GM12878 (cell line): ENCODE data around the gene VRK3. TPM values are rescaled to one million over a fixed set of nuclear protein-coding genes. Genes with fewer than 3 reads are reported as not detected.

Source experiments
- ATAC-seq: fragments of 200-7000 bp; cut with Tn5 transposase; 3 replicates; pipeline ENCODE4 v1.9.1; 2020; ENCODE audit warnings: mild to moderate bottlenecking, moderate library complexity
- BruUV-seq: library from RNA; stranded (reverse); fragments of 400-500 nt; replicated peaks from 2 replicates; lab custom pipeline; 2021; lab: Mats Ljungman, UMichigan
- CTCF ChIA-PET: fragments of 300-600 bp; sonication (Branson Sonifier 250); formaldehyde crosslinking; extraction: SDS; loops from one replicate; lab custom pipeline; 2021; ENCODE audit warnings: inconsistent platforms; lab: Yijun Ruan, JAX
- POLR2A ChIA-PET: fragments of 350-600 bp; formaldehyde crosslinking; extraction: SDS; loops from one replicate; lab custom pipeline; 2021; ENCODE audit warnings: inconsistent platforms; lab: Charles Lee
- RAD21 ChIA-PET: fragments of 300-600 bp; sonication (Branson Sonifier 250); formaldehyde crosslinking; loops from one replicate; lab custom pipeline; 2023; ENCODE audit warnings: antibody characterized with exemption; ENCODE audit not compliant: unreplicated experiment; lab: Charles Lee
- SMC1A ChIA-PET: fragments of 300-600 bp; sonication (Branson Sonifier 250); formaldehyde crosslinking; loops from one replicate; lab custom pipeline; 2023; ENCODE audit not compliant: unreplicated experiment, uncharacterized antibody; lab: Charles Lee
- DNase-seq: peaks from one replicate; pipeline ENCODE4 v3.0.0-alpha.2; 2011; ENCODE audit warnings: low read depth, low spot score
- FAIRE-seq: peaks from 3 replicates; lab custom pipeline; 2011; peaks lifted over from hg19 to GRCh38; lab: Jason Lieb, UNC
- H2AFZ ChIP-seq: 2 replicates; pipeline ENCODE4 v1.6.0; 2011; ENCODE audit warnings: low read depth, low read length, control low read depth; ENCODE audit not compliant: control insufficient read depth
- H3K27ac ChIP-seq: 2 replicates; pipeline ENCODE4 v1.5.1; 2011; ENCODE audit warnings: control low read depth; ENCODE audit not compliant: control insufficient read depth, insufficient read depth
- H3K27me3 ChIP-seq, 2 experiments: replicated peaks in 1 of 2; 2 replicates each; pipeline versions ENCODE4 v1.6.0 to v1.6.1; 2011; ENCODE audit warnings: low read length in 1 of 2; ENCODE audit not compliant: control insufficient read depth in 2 of 2, insufficient read depth in 2 of 2
- H3K36me3 ChIP-seq, 2 experiments: 2 replicates each; pipeline ENCODE4 v1.5.1; 2011; ENCODE audit warnings: low read length in 1 of 2; ENCODE audit not compliant: control insufficient read depth in 2 of 2, insufficient read depth in 2 of 2
- H3K4me1 ChIP-seq: 2 replicates; pipeline ENCODE4 v1.6.1; 2011; ENCODE audit warnings: mild to moderate bottlenecking, low read length, moderate library complexity, mixed read lengths; ENCODE audit not compliant: control insufficient read depth, insufficient read depth
- H3K4me2 ChIP-seq: 2 replicates; pipeline ENCODE4 v1.6.0; 2011; ENCODE audit warnings: control low read depth; ENCODE audit not compliant: control insufficient read depth, insufficient read depth
- H3K4me3 ChIP-seq: fragments of 200-600 bp; sonication (generic); 2 replicates; pipeline ENCODE4 v1.5.1; 2016
- H3K79me2 ChIP-seq: 2 replicates; pipeline ENCODE4 v1.6.0; 2011; ENCODE audit warnings: low read length; ENCODE audit not compliant: control insufficient read depth, insufficient read depth
- H3K9ac ChIP-seq: 2 replicates; pipeline ENCODE4 v1.8.0; 2011; ENCODE audit warnings: low read length, control low read depth, mixed read lengths; ENCODE audit not compliant: control insufficient read depth, insufficient read depth
- H3K9me3 ChIP-seq: replicated peaks from 3 replicates; pipeline ENCODE4 v1.5.1; 2011; ENCODE audit warnings: mild to moderate bottlenecking, low read length; ENCODE audit not compliant: control insufficient read depth, insufficient read depth
- H4K20me1 ChIP-seq: 2 replicates; pipeline ENCODE4 v1.6.0; 2011; ENCODE audit not compliant: control insufficient read depth, insufficient read depth
- CEBPZ ChIP-seq: fragments of 150-350 bp; IDR thresholded peaks from 2 replicates; pipeline ENCODE4 v1.6.1; 2016; ENCODE audit warnings: low read depth, low read length
- CREM ChIP-seq: IDR thresholded peaks from 2 replicates; pipeline ENCODE4 v1.6.1; 2014; ENCODE audit warnings: antibody characterized with exemption, low read depth
- IRF4 ChIP-seq: IDR thresholded peaks from 2 replicates; pipeline ENCODE4 v1.6.1; 2011; ENCODE audit warnings: low read depth, low read length
- MEF2A ChIP-seq: IDR thresholded peaks from 2 replicates; pipeline ENCODE4 v1.6.1; 2011; ENCODE audit warnings: low read depth, mild to moderate bottlenecking, low read length, moderate library complexity; ENCODE audit not compliant: insufficient read depth
- MTA3 ChIP-seq: IDR thresholded peaks from 2 replicates; pipeline ENCODE4 v1.6.1; 2012; ENCODE audit warnings: low read length, inconsistent platforms, borderline replicate concordance
- RFX5 ChIP-seq: IDR thresholded peaks from 2 replicates; pipeline ENCODE4 v1.6.1; 2011; ENCODE audit warnings: low read depth, low read length, improper control_type of control experiment
- SKIL ChIP-seq: fragments of 450-650 bp; IDR thresholded peaks from 2 replicates; pipeline ENCODE4 v1.6.1; 2017; ENCODE audit warnings: mild to moderate bottlenecking, low read depth, inconsistent platforms; ENCODE audit not compliant: poor library complexity, severe bottlenecking
- SP1 ChIP-seq: IDR thresholded peaks from one replicate; pipeline ENCODE4 v1.6.1; 2011; ENCODE audit warnings: low read depth, low read length
- SREBF1 ChIP-seq: IDR thresholded peaks from 2 replicates; pipeline ENCODE4 v1.6.1; 2012; ENCODE audit warnings: mild to moderate bottlenecking, low read length
- ZBTB4 ChIP-seq: fragments of 450-650 bp; formaldehyde crosslinking; IDR thresholded peaks from 2 replicates; pipeline ENCODE4 v1.4.0; 2022; ENCODE audit warnings: mild to moderate bottlenecking, moderate library complexity
- ZBTB40 ChIP-seq: fragments of 450-650 bp; IDR thresholded peaks from 2 replicates; pipeline ENCODE4 v1.6.1; 2016; ENCODE audit warnings: mild to moderate bottlenecking, moderate library complexity, borderline replicate concordance
- WGBS: methylation state at CpG from one replicate; pipeline ENCODE4 v1.1.6; 2016; ENCODE audit warnings: low lambda C conversion rate; ENCODE audit not compliant: insufficient replicate concordance, insufficient coverage; ENCODE audit errors: missing lambda C conversion rate; 5-methylcytosine and 5-hydroxymethylcytosine counted together
- in situ Hi-C: fragments of 300-500 bp; cut with MboI; formaldehyde crosslinking; loops from 9 replicates; pipeline ENCODE4 v1.14.3; 2018; ENCODE audit warnings: mixed read lengths
- intact Hi-C: fragments of 100-400 bp; cut with micrococcal nuclease; formaldehyde crosslinking; loops from one replicate; pipeline ENCODE4 v1.14.2; 2022; ENCODE audit not compliant: unreplicated experiment
- polyA plus RNA-seq, 11 experiments: library from polyadenylated mRNA; depleted of rRNA in 4 of 11; unstranded in 6 of 11; stranded (reverse) in 5 of 11; fragments of >200 nt; fragmentation: Nextera tagmentation in 4 of 11; fragmentation: Illumina TruSeq in 1 of 11; extraction: Ambion mirVana in 4 of 11; extraction: Trizol in 1 of 11; gene quantifications; 1 replicate in 1 of 11; 2 replicates in 10 of 11; pipeline versions ENCODE4 v1.2.1 to v1.2.3, GENCODE V29; 2011 to 2016; ENCODE audit warnings: inconsistent platforms in 2 of 11, missing spikeins in 2 of 11, low read depth in 1 of 11
- total RNA-seq, 4 experiments: library from RNA; depleted of rRNA in 3 of 4; stranded (reverse); fragments of >200 nt in 3 of 4; fragmentation: Illumina TruSeq in 1 of 4; extraction: Trizol in 1 of 4; gene quantifications; 2 replicates each; pipeline versions ENCODE4 v1.2.1 to v1.2.3, GENCODE V29; 2013 to 2021

Gene VRK3
- total and polyA plus RNA-seq, 10 of the 15 experiments (the other 5 are each of a cell fraction or from before 2014, with no cell fraction given) = 17.3 to 61.9 (median 35.5) TPM

- ATAC-seq (no peak), DNase-seq (no peak), FAIRE-seq (no peak)
- ChIA-PET RAD21 (no interaction called here), CTCF (no interaction called here), SMC1A (interaction anchor here (0.9 to 1.8 kb wide), 2 partner anchors 13 to 106 kb away, joined by 4 read pairs; no protein-coding TSS in a partner anchor), POLR2A (no interaction called here)
- 98% methylated on average over 6 of the region's 6 CpGs for WGBS
- no peaks in the 10 kb centered on the region for H4K20me1 ChIP-seq
- in situ Hi-C loops (no loop called here), intact Hi-C loops (no loop called here)
- H3K79me2 ChIP-seq = peaks cover 16% of the 10 kb centered on the region
- no peak overlapping the region for H3K4me3 ChIP-seq
- no peaks in the 10 kb centered on the region for H3K27me3 ChIP-seq
- no peak overlapping the region for H2AFZ ChIP-seq
- no peak overlapping the region for H3K4me2 ChIP-seq
- no peaks in the 10 kb centered on the region; the same call in 2 of the 3 replicates for H3K9me3 ChIP-seq
- no TSS peak for BruUV-seq
- H3K27ac ChIP-seq = no peak overlapping the region
- H3K4me1 ChIP-seq = peaks cover 10% of the 10 kb centered on the region; the same call in 1 of the 2 replicates
- H3K9ac ChIP-seq = no peak overlapping the region
- no peak for TF ChIP-seq ZBTB40
- TF ChIP-seq RFX5 = no peak
- no peak for TF ChIP-seq MTA3
- no peak for TF ChIP-seq SP1
- no peak for TF ChIP-seq CREM
- no peak for TF ChIP-seq CEBPZ
- no peak for TF ChIP-seq SKIL
- TF ChIP-seq SREBF1 = no peak
- no peak for TF ChIP-seq IRF4
- TF ChIP-seq MEF2A = no peak
- TF ChIP-seq ZBTB4 (CRISPR knock-in tag) = no peak
- H3K36me3 ChIP-seq = peaks cover 2 to 14% of the 10 kb centered on the region in 2 experiments; a peak in 3 of 4 replicates
Observed at GRCh38 chr19:50030225-50030624, 5.1 kb upstream of the VRK3 start.
